ENCODE measurements around the gene TRPV6. TPM values are rescaled to one million over a fixed set of nuclear protein-coding genes. Genes with fewer than 3 reads are reported as not detected.

The TRPV6 gene
- polyA plus RNA-seq, 3 donors = 0.44 TPM; not detected in 2

DNA sequence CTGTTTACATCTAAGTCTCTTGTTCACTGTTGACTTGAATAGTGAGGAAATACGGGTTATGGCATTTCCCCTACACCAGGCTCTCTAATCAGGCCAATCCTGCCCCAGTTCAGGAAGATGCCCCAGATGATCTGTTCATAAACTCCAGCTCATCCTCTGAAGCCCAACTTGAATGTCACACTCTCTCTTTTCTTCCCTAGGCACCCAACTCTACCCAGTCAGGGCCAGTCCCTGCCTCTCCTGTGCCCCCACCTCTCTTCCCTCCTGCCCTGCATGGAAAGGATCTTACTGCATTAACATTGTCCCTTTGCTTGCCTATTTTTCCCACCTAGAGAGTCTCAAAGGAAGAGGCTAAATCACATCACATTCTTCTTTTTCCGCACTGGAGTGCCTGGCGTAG lies 10.6 kb upstream of the TRPV6 start:
- no peaks in the 10 kb centered on the region for H3K36me3 Mint-ChIP-seq
- DNase-seq = no peak
- peak overlapping the region in 1 of 7 donors; percentile 26 for H3K27ac Mint-ChIP-seq
- Histone ChIP-seq H3K36me3 (replicated peaks in 1 of 2; ENCODE audit: control insufficient read depth in 1 of 2, insufficient read depth in 2 of 2, low read length in 2 of 2) (no peaks in the 10 kb centered on the region), H4K20me1 (ENCODE audit: insufficient read depth, low read length) (no peaks in the 10 kb centered on the region), H3K79me2 (ENCODE audit: insufficient read depth, low read length) (no peaks in the 10 kb centered on the region), H3K9me3 (replicated peaks in 1 of 2; ENCODE audit: control insufficient read depth in 1 of 2, insufficient read depth in 1 of 2, low read length in 2 of 2) (no peaks in the 10 kb centered on the region), H3K4me3 (replicated peaks in 1 of 3; ENCODE audit: low read depth in 2 of 3, low read length in 3 of 3) (no peak overlapping the region), H3K27me3 (ENCODE audit: control insufficient read depth in 2 of 2, insufficient read depth in 2 of 2, low read length in 2 of 2) (no peaks in the 10 kb centered on the region), H2AFZ (ENCODE audit: insufficient read depth, low read depth, low read length, poor library complexity, severe bottlenecking) (no peak overlapping the region), H3K4me2 (replicated peaks; ENCODE audit: extremely low read depth, low read length, poor library complexity, severe bottlenecking) (no peak overlapping the region), H3K9ac (ENCODE audit: insufficient read depth, low read length, poor library complexity, severe bottlenecking) (no peak overlapping the region), H3K27ac (ENCODE audit: low read depth in 1 of 2, low read length in 2 of 2) (no peak overlapping the region), H3K4me1 (ENCODE audit: control insufficient read depth in 1 of 2, insufficient read depth in 2 of 2, low read length in 2 of 2) (no peaks in the 10 kb centered on the region)
- no peak for TF ChIP-seq CTCF (IDR thresholded peaks at IDR 0.05)
- peaks cover 5% of the 10 kb centered on the region for H3K4me1 Mint-ChIP-seq
- WGBS (ENCODE audit: insufficient coverage) = 100% methylated on average over 1 of the region's 3 CpGs
- peaks cover 5 to 7% (median 5%) of the 10 kb centered on the region in 3 donors for H3K27me3 Mint-ChIP-seq (ENCODE audit: low read depth in 3 of 3)
- intact Hi-C loops (cut with micrococcal nuclease) = no loop called here
- peaks cover 0 to 1% (median 0%) of the 10 kb centered on the region in 7 donors for H3K9me3 Mint-ChIP-seq
- H3K4me3 Mint-ChIP-seq = no peak overlapping the region

GRCh38 chr7:142894985-142895593 lies 9.5 kb upstream of the TRPV6 start:
- Histone ChIP-seq H3K36me3 (replicated peaks in 1 of 2; ENCODE audit: control insufficient read depth in 1 of 2, insufficient read depth in 2 of 2, low read length in 2 of 2) (no peaks in the 10 kb centered on the region), H3K9ac (ENCODE audit: insufficient read depth, low read length, poor library complexity, severe bottlenecking) (no peak overlapping the region), H3K4me1 (ENCODE audit: control insufficient read depth in 1 of 2, insufficient read depth in 2 of 2, low read length in 2 of 2) (no peaks in the 10 kb centered on the region), H3K27ac (ENCODE audit: low read depth in 1 of 2, low read length in 2 of 2) (no peak overlapping the region), H3K4me3 (replicated peaks in 1 of 3; ENCODE audit: low read depth in 2 of 3, low read length in 3 of 3) (no peak overlapping the region), H2AFZ (ENCODE audit: insufficient read depth, low read depth, low read length, poor library complexity, severe bottlenecking) (peak overlapping the region; percentile 30), H3K4me2 (replicated peaks; ENCODE audit: extremely low read depth, low read length, poor library complexity, severe bottlenecking) (no peak overlapping the region), H3K27me3 (ENCODE audit: control insufficient read depth in 2 of 2, insufficient read depth in 2 of 2, low read length in 2 of 2) (no peaks in the 10 kb centered on the region), H3K9me3 (replicated peaks in 1 of 2; ENCODE audit: control insufficient read depth in 1 of 2, insufficient read depth in 1 of 2, low read length in 2 of 2) (no peaks in the 10 kb centered on the region), H4K20me1 (ENCODE audit: insufficient read depth, low read length) (no peaks in the 10 kb centered on the region), H3K79me2 (ENCODE audit: insufficient read depth, low read length) (no peaks in the 10 kb centered on the region)
- Mint-ChIP-seq H3K9me3 (peaks cover 0 to 1% (median 0%) of the 10 kb centered on the region in 7 donors), H3K4me3 (no peak overlapping the region), H3K36me3 (no peaks in the 10 kb centered on the region), H3K27ac (peak overlapping the region in 1 of 7 donors; percentile 65), H3K4me1 (peaks cover 5% of the 10 kb centered on the region), H3K27me3 (ENCODE audit: low read depth in 3 of 3) (peaks cover 3 to 5% (median 5%) of the 10 kb centered on the region in 3 donors)
- intact Hi-C loops (cut with micrococcal nuclease) = no loop called here
- TF ChIP-seq CTCF (IDR thresholded peaks at IDR 0.05) = no peak
- no peak for DNase-seq
- WGBS (ENCODE audit: insufficient coverage) = 92% methylated on average over 4 of the region's 6 CpGs

Data from CD14-positive monocyte (primary cell).